HL-60/S4 treated with phorbol 12-myristate 13-acetate at 8.2 ng/mL for 4 days and 3 days (cell line): ENCODE data around the gene CD200R1L.
"Not testable (repeated sequence)": the region's sequence is repeated elsewhere in the genome, so short reads cannot be mapped to it uniquely, and the experiment has no call there.

Source experiments
- in situ Hi-C: fragments of 300-500 bp; cut with MboI; formaldehyde crosslinking; loops from 2 replicates; pipeline ENCODE4 v1.15.0; 2022; ENCODE audit warnings: low sequenced_read_pairs

CD200R1L gene, protein sequence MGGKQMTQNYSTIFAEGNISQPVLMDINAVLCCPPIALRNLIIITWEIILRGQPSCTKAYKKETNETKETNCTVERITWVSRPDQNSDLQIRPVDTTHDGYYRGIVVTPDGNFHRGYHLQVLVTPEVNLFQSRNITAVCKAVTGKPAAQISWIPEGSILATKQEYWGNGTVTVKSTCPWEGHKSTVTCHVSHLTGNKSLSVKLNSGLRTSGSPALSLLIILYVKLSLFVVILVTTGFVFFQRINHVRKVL

GRCh38 chr3:112846764-112847163 lies at the start of gene CD200R1L:
Gene CD200R1L (minus strand): TSS chr3:112846864. CDS start chr3:112829367, 17,497 bp downstream.
- in situ Hi-C loops, result no loop called here

GRCh38 chr3:112894258-112894657 lies 47.6 kb upstream of the CD200R1L start:
- in situ Hi-C loops, result no loop called here

- in situ Hi-C loops, result no loop called here
Measured at GRCh38 chr3:112889357-112889756, 42.7 kb upstream of the CD200R1L start.

- in situ Hi-C loops, result no loop called here
Measured at GRCh38 chr3:112888381-112889085, 41.9 kb upstream of the CD200R1L start.

- in situ Hi-C loops, result no loop called here
Measured at GRCh38 chr3:112884678-112885290, 38.1 kb upstream of the CD200R1L start.

- in situ Hi-C loops, result no loop called here
Measured at GRCh38 chr3:112881891-112882290, 35.2 kb upstream of the CD200R1L start.

- in situ Hi-C loops, result no loop called here
Measured at GRCh38 chr3:112875561-112875960, 28.9 kb upstream of the CD200R1L start.

DNA sequence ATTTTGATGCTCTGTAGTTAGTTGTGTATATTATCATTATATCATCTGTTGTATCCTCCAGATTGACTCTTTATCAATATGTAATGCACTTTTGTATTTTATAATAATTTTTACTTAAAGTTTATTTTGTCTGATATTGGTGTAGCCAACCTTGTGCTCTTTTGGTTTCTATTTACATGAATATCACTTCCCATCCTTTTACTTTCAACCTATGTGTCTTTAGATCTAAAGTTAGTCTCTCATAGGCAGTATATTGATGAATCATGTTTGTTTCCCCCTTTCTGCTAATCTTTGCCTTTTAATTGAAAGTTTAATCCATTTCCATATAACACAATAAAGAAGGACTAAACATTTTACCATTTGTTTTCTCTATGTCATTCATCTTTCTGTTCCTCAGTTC lies 28.1 kb upstream of the CD200R1L start:
- in situ Hi-C loops, result no loop called here

GRCh38 chr3:112873632-112874031 lies 27.0 kb upstream of the CD200R1L start:
- in situ Hi-C loops, result no loop called here

DNA sequence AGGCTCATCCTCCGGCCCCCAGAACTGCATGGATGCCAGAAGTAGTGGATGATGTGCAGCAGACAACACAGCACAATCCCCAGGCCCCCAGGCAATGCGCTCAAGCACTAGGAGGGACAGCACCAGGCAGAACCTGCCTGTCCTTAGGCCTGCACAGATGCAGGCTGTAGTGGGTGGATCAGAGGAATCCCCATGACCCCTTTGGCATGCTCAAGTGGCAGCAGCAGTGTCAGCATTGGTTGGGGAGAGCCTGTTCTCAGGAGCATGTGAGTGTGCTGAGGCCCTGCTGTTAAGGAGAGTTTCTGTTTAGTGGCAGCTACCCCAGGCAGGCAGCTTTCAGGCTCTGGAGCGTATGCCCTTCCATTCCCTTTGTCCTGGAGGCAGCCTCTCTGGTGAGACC lies 25.1 kb upstream of the CD200R1L start:
- in situ Hi-C loops, result no loop called here

GRCh38 chr3:112865757-112866156 lies 19.1 kb upstream of the CD200R1L start:
- in situ Hi-C loops, result no loop called here

- in situ Hi-C loops, result no loop called here
Measured at GRCh38 chr3:112860898-112861297, 14.2 kb upstream of the CD200R1L start.

- in situ Hi-C loops, result no loop called here
Measured at GRCh38 chr3:112858410-112859069, 11.9 kb upstream of the CD200R1L start.

DNA sequence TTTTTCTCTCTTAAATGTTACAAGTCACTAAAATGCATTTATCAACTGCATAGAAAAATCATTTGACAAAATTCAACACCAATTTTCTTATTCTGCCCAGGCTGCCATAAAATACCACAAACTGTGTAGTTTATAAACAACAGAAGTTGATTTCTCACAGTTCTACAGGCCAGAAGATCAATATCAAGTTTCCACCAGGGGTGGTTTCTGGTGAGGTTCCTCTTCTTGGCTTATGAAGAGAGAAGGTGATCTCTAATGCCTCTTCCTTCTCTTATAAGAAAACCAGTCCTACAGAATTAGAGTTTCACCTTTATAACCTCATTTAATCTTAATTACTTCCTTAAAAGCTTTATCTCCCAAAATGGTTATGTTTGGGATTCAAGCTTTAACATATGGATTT lies 10.9 kb upstream of the CD200R1L start:
- in situ Hi-C loops, result no loop called here

DNA sequence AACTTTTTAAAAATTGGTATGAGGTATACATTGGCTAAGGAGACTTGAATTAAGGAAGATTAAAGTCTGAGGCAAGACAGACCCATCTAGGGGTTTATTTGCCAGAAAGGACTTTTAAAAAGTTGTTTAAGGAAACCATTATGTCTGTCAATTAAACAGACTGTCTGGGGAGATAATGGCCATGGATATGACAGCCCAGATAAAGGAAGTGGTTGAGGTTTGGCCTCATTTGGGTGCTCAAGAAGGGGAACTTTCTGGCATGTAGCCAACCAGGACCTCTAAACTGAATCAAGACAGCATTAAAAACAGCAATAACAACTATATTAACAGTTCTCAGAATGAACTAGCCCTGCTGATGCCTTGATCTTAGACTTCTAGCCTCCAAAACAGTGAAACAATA lies 9.9 kb upstream of the CD200R1L start:
- in situ Hi-C loops, result no loop called here

- in situ Hi-C loops, result no loop called here
Measured at GRCh38 chr3:112855883-112856282, 9.2 kb upstream of the CD200R1L start.

- in situ Hi-C loops, result not testable (repeated sequence)
Measured at GRCh38 chr3:112855074-112855473, 8.4 kb upstream of the CD200R1L start.

GRCh38 chr3:112848196-112848595 lies 1.5 kb upstream of the CD200R1L start:
- in situ Hi-C loops, result no loop called here

- in situ Hi-C loops, result no loop called here
Measured at GRCh38 chr3:112847692-112848091, 1.0 kb upstream of the CD200R1L start.

DNA sequence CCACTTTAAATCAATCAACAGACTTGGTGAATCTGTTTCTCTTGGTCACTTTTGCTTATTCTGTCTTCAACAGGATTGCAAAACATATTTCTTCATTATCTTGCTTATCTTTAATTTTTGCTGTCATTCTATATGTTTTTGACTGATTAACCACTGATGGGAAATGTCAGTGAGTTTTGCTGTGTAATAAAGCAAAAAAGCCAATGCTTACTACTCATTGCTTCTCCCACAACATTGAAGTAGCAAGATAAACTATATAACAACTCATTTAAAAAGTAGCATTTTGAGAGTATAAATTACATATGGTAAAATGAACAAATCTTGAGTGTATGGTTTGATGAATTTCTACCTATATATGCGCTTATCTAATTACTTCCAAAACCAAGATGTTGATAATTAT lies 892 bp downstream of the CD200R1L start:
- in situ Hi-C loops, result no loop called here

- in situ Hi-C loops, result no loop called here
Measured at GRCh38 chr3:112829046-112829445, 17.6 kb downstream of the CD200R1L start.
